CD4-positive, alpha-beta T cell (primary cell): ENCODE data around the gene CDH4. TPM values are rescaled to one million over a fixed set of nuclear protein-coding genes. Genes with fewer than 3 reads are reported as not detected.

Source experiments
- ATAC-seq: fragments of 200-7000 bp; cut with Tn5 transposase; one replicate; pipeline ENCODE4 v1.10.0; 2022; ENCODE audit warnings: mild to moderate bottlenecking; ENCODE audit not compliant: poor library complexity
- CTCF ChIA-PET: fragments of 350-600 bp; sonication (Branson Sonifier 250); formaldehyde crosslinking; loops from one replicate; lab custom pipeline; 2021; ENCODE audit warnings: antibody characterized with exemption, inconsistent platforms; lab: Charles Lee
- POLR2A ChIA-PET: fragments of 350-600 bp; sonication (Branson Sonifier 250); formaldehyde crosslinking; loops from one replicate; lab custom pipeline; 2021; ENCODE audit warnings: antibody characterized with exemption, inconsistent platforms; lab: Charles Lee
- DNase-seq, 14 experiments: peaks; one replicate each; pipeline ENCODE4 v3.0.0-alpha.2; 2013 to 2020; ENCODE audit warnings: mixed read lengths in 2 of 14
- H3K27ac ChIP-seq, 2 donors: one replicate each; pipeline versions ENCODE4 v1.5.1 to v1.7.0; 2013; ENCODE audit warnings: low read length in 2 of 2, low read depth in 1 of 2, mild to moderate bottlenecking in 1 of 2
- H3K27me3 ChIP-seq, 2 experiments: 1 replicate in 1 of 2; 2 replicates in 1 of 2; pipeline versions ENCODE4 v1.6.1 to v1.7.0; 2013; ENCODE audit warnings: low read length in 2 of 2, control low read depth in 1 of 2, mild to moderate bottlenecking in 1 of 2, moderate library complexity in 1 of 2; ENCODE audit not compliant: insufficient read depth in 2 of 2, control insufficient read depth in 1 of 2
- H3K36me3 ChIP-seq: one replicate; pipeline ENCODE4 v1.6.1; 2013; ENCODE audit warnings: low read length, control low read depth; ENCODE audit not compliant: insufficient read depth
- H3K4me1 ChIP-seq: one replicate; pipeline ENCODE4 v1.6.1; 2013; ENCODE audit warnings: low read length, control low read depth; ENCODE audit not compliant: insufficient read depth
- H3K4me3 ChIP-seq: one replicate; pipeline ENCODE4 v1.5.1; 2013; ENCODE audit warnings: mild to moderate bottlenecking, low read length, moderate library complexity
- H3K9me3 ChIP-seq, 2 experiments: 1 replicate in 1 of 2; 2 replicates in 1 of 2; pipeline versions ENCODE4 v1.6.1 to v1.7.0; 2013; ENCODE audit warnings: low read length in 2 of 2, mild to moderate bottlenecking in 2 of 2, control low read depth in 1 of 2, moderate library complexity in 1 of 2; ENCODE audit not compliant: control insufficient read depth in 1 of 2, insufficient read depth in 1 of 2
- H3K27ac Mint-ChIP-seq: one replicate; pipeline ENCODE4 v1.8.0; 2020; ENCODE audit warnings: mixed read lengths
- H3K27me3 Mint-ChIP-seq: one replicate; pipeline ENCODE4 v1.8.0; 2021; ENCODE audit warnings: mixed read lengths
- H3K36me3 Mint-ChIP-seq: one replicate; pipeline ENCODE4 v1.8.0; 2021; ENCODE audit warnings: low read depth, mixed read lengths
- H3K4me1 Mint-ChIP-seq: one replicate; pipeline ENCODE4 v1.8.0; 2021; ENCODE audit warnings: low read depth, mixed read lengths
- H3K4me3 Mint-ChIP-seq: one replicate; pipeline ENCODE4 v1.8.0; 2020; ENCODE audit warnings: mild to moderate bottlenecking, mixed read lengths
- H3K9me3 Mint-ChIP-seq: one replicate; pipeline ENCODE4 v1.8.0; 2020; ENCODE audit warnings: mixed read lengths
- CTCF ChIP-seq: fragments of 200-600 bp; IDR thresholded peaks from one replicate; pipeline ENCODE4 v1.8.0; 2022; ENCODE audit warnings: antibody characterized with exemption, mild to moderate bottlenecking
- intact Hi-C, 2 experiments: fragments of 100-400 bp; cut with DNase I in 1 of 2; cut with micrococcal nuclease in 1 of 2; formaldehyde crosslinking; loops; one replicate each; pipeline versions ENCODE4 v1.15.1 to v1.9.0; 2023 to 2025; cut with DNase I, micrococcal nuclease
- total RNA-seq, 174 experiments: library from RNA in 2 of 174; stranded (reverse) in 2 of 174; gene quantifications; one replicate each; pipeline ENCODE4 v1.2.3 and lab custom pipeline; 2021 to 2026

The CDH4 gene
- total RNA-seq, 2 experiments from 2014 or later = 0.11 TPM

GRCh38 chr20:61850457-61850856 lies 598.4 kb downstream of the CDH4 start:
- TF ChIP-seq CTCF = no peak
- Histone ChIP-seq H3K9me3 (peaks cover 0 to 47% of the 10 kb centered on the region in 2 experiments), H3K4me1 (no peaks in the 10 kb centered on the region), H3K27me3 (no peaks in the 10 kb centered on the region), H3K36me3 (no peaks in the 10 kb centered on the region), H3K4me3 (no peak overlapping the region), H3K27ac (no peak overlapping the region)
- intact Hi-C loops = no loop called here
- no peak overlapping the region for H3K4me3 Mint-ChIP-seq
- H3K4me1 Mint-ChIP-seq = no peaks in the 10 kb centered on the region
- ChIA-PET CTCF (no interaction called here), POLR2A (no interaction called here)
- H3K27ac Mint-ChIP-seq = no peak overlapping the region
- no peaks in the 10 kb centered on the region for H3K9me3 Mint-ChIP-seq
- DNase-seq (no peak), ATAC-seq (no peak)
- no peaks in the 10 kb centered on the region for H3K36me3 Mint-ChIP-seq
- no peaks in the 10 kb centered on the region for H3K27me3 Mint-ChIP-seq

- H3K27ac Mint-ChIP-seq = no peak overlapping the region
- H3K9me3 ChIP-seq = peaks cover 0 to 54% of the 10 kb centered on the region in 2 experiments
- CTCF ChIA-PET = no interaction called here
Measured at GRCh38 chr20:61850926-61851900, 599.2 kb downstream of the CDH4 start.

More at GRCh38 chr20:61850926-61851900, 599.2 kb downstream of the CDH4 start:
- Mint-ChIP-seq H3K4me3 (no peak overlapping the region), H3K9me3 (no peaks in the 10 kb centered on the region), H3K36me3 (no peaks in the 10 kb centered on the region), H3K4me1 (no peaks in the 10 kb centered on the region), H3K27me3 (no peaks in the 10 kb centered on the region)
- intact Hi-C loops = no loop called here
- ATAC-seq (no peak), DNase-seq (no peak)
- Histone ChIP-seq H3K4me1 (no peaks in the 10 kb centered on the region), H3K36me3 (no peaks in the 10 kb centered on the region), H3K27me3 (no peaks in the 10 kb centered on the region), H3K27ac (no peak overlapping the region), H3K4me3 (no peak overlapping the region)
- no peak for TF ChIP-seq CTCF
- POLR2A ChIA-PET = no interaction called here
